Liver (tissue), 3 donors: ENCODE data around the gene TRAPPC8.

ENCODE experiments used
- CTCF ChIP-seq: fragments of 150-350 bp; IDR thresholded peaks from 2 replicates; pipeline ENCODE4 v1.5.1; 2017; ENCODE audit warnings: improper control_type of control experiment, low read depth, low read length; ENCODE audit not compliant: missing input control
- GABPA ChIP-seq, 2 donors: IDR thresholded peaks in 1 of 2; conservative IDR thresholded peaks in 1 of 2; 2 replicates each; pipeline ENCODE4 v1.6.1; 2016; ENCODE audit warnings: antibody characterized with exemption in 2 of 2, mild to moderate bottlenecking in 1 of 2, moderate library complexity in 1 of 2
- JUND ChIP-seq, 2 donors: IDR thresholded peaks; 2 replicates each; pipeline ENCODE4 v1.6.1; 2016; ENCODE audit warnings: antibody characterized with exemption in 2 of 2
- RAD21 ChIP-seq, 2 donors: IDR thresholded peaks; 2 replicates each; pipeline ENCODE4 v1.6.1; 2016; ENCODE audit warnings: antibody characterized with exemption in 2 of 2, mild to moderate bottlenecking in 2 of 2
- TAF1 ChIP-seq: conservative IDR thresholded peaks from 2 replicates; pipeline ENCODE4 v1.6.1; 2016; ENCODE audit warnings: antibody characterized with exemption, mild to moderate bottlenecking
- YY1 ChIP-seq: IDR thresholded peaks from 2 replicates; pipeline ENCODE4 v1.6.1; 2016; ENCODE audit warnings: antibody characterized with exemption, mild to moderate bottlenecking
- donor health status: healthy.
- donor health status: healthy.

- no peak for TF ChIP-seq CTCF
- TF ChIP-seq RAD21 (IDR thresholded peaks at IDR 0.05): no peak
- no peak for TF ChIP-seq GABPA (IDR thresholded peaks at IDR 0.05 in 1 of 2, conservative IDR thresholded peaks at IDR 0.05 in 1 of 2)
- TF ChIP-seq YY1: no peak
- no peak for TF ChIP-seq JUND (IDR thresholded peaks at IDR 0.05)
- no peak for TF ChIP-seq TAF1
Measured at GRCh38 chr18:31825772-31826171, 117.2 kb downstream of the TRAPPC8 start.
